Spleen (tissue), 11 donors: Measurements from ENCODE around the gene SPECC1. TPM values are rescaled to one million over a fixed set of nuclear protein-coding genes. Genes with fewer than 3 reads are reported as not detected.

ENCODE experiments used
- DNase-seq: peaks from one replicate; pipeline ENCODE4 v3.0.0-alpha.2; 2020
- H3K27ac ChIP-seq, 8 donors: fragments of 200-600 bp; sonication (generic) in 7 of 8; 1 replicate in 4 of 8; 2 replicates in 4 of 8; pipeline versions ENCODE4 v1.5.0 to v1.8.0; 2016 to 2021; ENCODE audit warnings: inconsistent platforms in 4 of 8, mild to moderate bottlenecking in 4 of 8, moderate library complexity in 1 of 8
- H3K27me3 ChIP-seq, 7 donors: fragments of 200-600 bp; sonication (generic) in 6 of 7; replicated peaks in 1 of 7; 1 replicate in 4 of 7; 2 replicates in 3 of 7; pipeline versions ENCODE4 v1.5.0 to v1.8.0; 2016 to 2021; ENCODE audit warnings: inconsistent platforms in 3 of 7, mild to moderate bottlenecking in 1 of 7
- H3K36me3 ChIP-seq, 6 donors: fragments of 200-600 bp; sonication (generic) in 5 of 6; 1 replicate in 4 of 6; 2 replicates in 2 of 6; pipeline versions ENCODE4 v1.5.0 to v1.8.0; 2016 to 2021; ENCODE audit warnings: inconsistent platforms in 2 of 6
- H3K4me1 ChIP-seq, 6 donors: fragments of 200-600 bp; sonication (generic) in 5 of 6; 1 replicate in 3 of 6; 2 replicates in 3 of 6; pipeline versions ENCODE4 v1.5.0 to v1.8.0; 2016 to 2021; ENCODE audit warnings: inconsistent platforms in 3 of 6
- H3K4me3 ChIP-seq, 8 donors: fragments of 200-600 bp; sonication (generic) in 7 of 8; 1 replicate in 4 of 8; 2 replicates in 4 of 8; pipeline versions ENCODE4 v1.5.0 to v1.8.0; 2016 to 2021; ENCODE audit warnings: inconsistent platforms in 4 of 8, mild to moderate bottlenecking in 4 of 8, moderate library complexity in 2 of 8
- H3K9me3 ChIP-seq, 8 donors: fragments of 200-600 bp; sonication (generic) in 7 of 8; 1 replicate in 4 of 8; 2 replicates in 4 of 8; pipeline versions ENCODE4 v1.5.0 to v1.8.0; 2016 to 2021; ENCODE audit warnings: inconsistent platforms in 4 of 8
- CTCF ChIP-seq, 11 experiments: fragments of 200-600 bp in 7 of 11; fragments of 450-650 bp in 4 of 11; sonication (generic) in 4 of 11; IDR thresholded peaks in 8 of 11; conservative IDR thresholded peaks in 3 of 11; 1 replicate in 7 of 11; 2 replicates in 4 of 11; pipeline versions ENCODE4 v1.4.0 to v1.8.0; 2016 to 2021; ENCODE audit warnings: antibody characterized with exemption in 11 of 11, inconsistent platforms in 4 of 11, mild to moderate bottlenecking in 1 of 11
- POLR2A ChIP-seq, 3 donors: fragments of 450-650 bp; IDR thresholded peaks; one replicate each; pipeline ENCODE4 v1.5.1; 2017; ENCODE audit warnings: antibody characterized with exemption in 3 of 3, mild to moderate bottlenecking in 1 of 3
- POLR2AphosphoS5 ChIP-seq, 3 donors: sonication (generic); formaldehyde crosslinking; IDR thresholded peaks; one replicate each; pipeline ENCODE4 v1.5.1; 2017; ENCODE audit warnings: antibody characterized with exemption in 3 of 3
- WGBS, 5 donors: extraction: QIAGEN DNeasy Blood & Tissue Kit in 3 of 5; methylation state at CpG; one replicate each; pipeline versions ENCODE4 v1.1.5 to v1.1.7; 2013 to 2018; 5-methylcytosine and 5-hydroxymethylcytosine counted together
- intact Hi-C: fragments of 100-400 bp; cut with DNase I; formaldehyde crosslinking; loops from one replicate; pipeline ENCODE4 v1.15.0; 2023; ENCODE audit warnings: low total_unique reads
- polyA plus RNA-seq, 3 donors: library from polyadenylated mRNA; stranded (reverse); fragments of 200-250 nt; gene quantifications; one replicate each; pipeline ENCODE4 v1.2.1, GENCODE V29; 2013
- total RNA-seq, 7 donors: library from RNA; depleted of rRNA in 3 of 7; stranded (reverse); fragments of >200 nt in 3 of 7; fragmentation: NEBNext Ultra II Directional in 4 of 7; extraction: Animal tissue kit (Norgen Biotek cat#: 25700) in 4 of 7; gene quantifications; one replicate each; pipeline versions ENCODE4 v1.1.0 to v1.2.1, GENCODE V29; 2016 to 2021
- donor health status: healthy with polysubstance abuse.
- donor health status: DM: no; HTN: no; CAD: no; lungs with moderate emphysema.
- donor health status: DM: no; HTN: no; CAD: no.
- donor health status: Bipolar disorder and iron deficiency.
- donor health status: healthy.
- donor health status: DM: no; HTN: no; CAD: no.
- donor health status: DM: yes; HTN: yes; CAD: no.

Gene SPECC1
- total and polyA plus RNA-seq, 10 donors, result 7.4 to 129 (median 84.8) TPM

- WGBS, 5 donors, result 43 to 87% (median 76%) methylated on average over 3 of the region's 3 CpGs
- H3K4me1 ChIP-seq, result peaks cover 0 to 18% (median 0%) of the 10 kb centered on the region in 6 donors
- H3K27ac ChIP-seq, result no peak overlapping the region
- H3K4me3 ChIP-seq, result no peak overlapping the region
- no peaks in the 10 kb centered on the region for H3K9me3 ChIP-seq
- intact Hi-C loops, result loop anchor here (5.0 kb wide), 1 partner anchor 107 kb away; no protein-coding TSS in a partner anchor
- TF ChIP-seq CTCF (IDR thresholded peaks at IDR 0.05 in 8 of 11, conservative IDR thresholded peaks at IDR 0.05 in 3 of 11) (no peak), POLR2AphosphoS5 (IDR thresholded peaks at IDR 0.05) (no peak), POLR2A (IDR thresholded peaks at IDR 0.05) (no peak)
- peaks cover 0 to 53% (median 10%) of the 10 kb centered on the region in 6 donors for H3K36me3 ChIP-seq
- no peaks in the 10 kb centered on the region for H3K27me3 ChIP-seq
- no peak for DNase-seq
These were observed 219.7 kb downstream of the SPECC1 start for GRCh38 chr17:20228860-20229259.

- Histone ChIP-seq H3K27me3 (no peaks in the 10 kb centered on the region), H3K4me1 (peaks cover 0 to 18% (median 0%) of the 10 kb centered on the region in 6 donors), H3K36me3 (peaks cover 0 to 72% (median 10%) of the 10 kb centered on the region in 6 donors), H3K9me3 (no peaks in the 10 kb centered on the region), H3K4me3 (no peak overlapping the region), H3K27ac (no peak overlapping the region)
- intact Hi-C loops, result no loop called here
- DNase-seq, result no peak
- no peak for TF ChIP-seq CTCF (IDR thresholded peaks at IDR 0.05 in 8 of 11, conservative IDR thresholded peaks at IDR 0.05 in 3 of 11)
- TF ChIP-seq POLR2A (IDR thresholded peaks at IDR 0.05), result no peak
- no peak for TF ChIP-seq POLR2AphosphoS5 (IDR thresholded peaks at IDR 0.05)
- WGBS, 5 donors, result 89 to 98% (median 94%) methylated on average over 2 of the region's 2 CpGs
These were observed 221.8 kb downstream of the SPECC1 start for GRCh38 chr17:20230924-20231323.

- TF ChIP-seq CTCF (IDR thresholded peaks at IDR 0.05 in 8 of 11, conservative IDR thresholded peaks at IDR 0.05 in 3 of 11) (no peak), POLR2AphosphoS5 (IDR thresholded peaks at IDR 0.05) (peak in 1 of 3 donors; percentile 23)
- no peaks in the 10 kb centered on the region for H3K27me3 ChIP-seq
- 63 to 82% (median 72%) methylated on average over 4 of the region's 4 CpGs for whole genome bisulfite sequencing, 5 donors
- no peak overlapping the region for H3K4me3 ChIP-seq
- peak overlapping the region in 2 of 8 donors; percentile 33 to 41 for H3K27ac ChIP-seq
- intact Hi-C loops, result no loop called here
- DNase-seq, result no peak
- peaks cover 0 to 78% (median 9%) of the 10 kb centered on the region in 6 donors for H3K36me3 ChIP-seq
- H3K9me3 ChIP-seq, result no peaks in the 10 kb centered on the region
- peaks cover 0 to 7% (median 0%) of the 10 kb centered on the region in 6 donors for H3K4me1 ChIP-seq
These were observed 223.5 kb downstream of the SPECC1 start for GRCh38 chr17:20232611-20233010.

GRCh38 chr17:20234276-20234675 lies 225.1 kb downstream of the SPECC1 start:
- no peak for TF ChIP-seq POLR2AphosphoS5 (IDR thresholded peaks at IDR 0.05)
- 55 to 65% (median 60%) methylated on average over 4 of the region's 4 CpGs for WGBS, 5 donors
- Histone ChIP-seq H3K27me3 (no peaks in the 10 kb centered on the region), H3K9me3 (no peaks in the 10 kb centered on the region), H3K27ac (no peak overlapping the region), H3K4me1 (peaks cover 0 to 7% (median 0%) of the 10 kb centered on the region in 6 donors), H3K36me3 (peaks cover 0 to 70% (median 6%) of the 10 kb centered on the region in 6 donors), H3K4me3 (no peak overlapping the region)
- intact Hi-C loops, result no loop called here
- no peak for DNase-seq

- intact Hi-C loops, result no loop called here
- H3K27ac ChIP-seq, result no peak overlapping the region
- no peak for TF ChIP-seq POLR2A (IDR thresholded peaks at IDR 0.05)
- no peak for TF ChIP-seq CTCF (IDR thresholded peaks at IDR 0.05 in 8 of 11, conservative IDR thresholded peaks at IDR 0.05 in 3 of 11)
- TF ChIP-seq POLR2AphosphoS5 (IDR thresholded peaks at IDR 0.05), result no peak
These were observed 226.6 kb downstream of the SPECC1 start for GRCh38 chr17:20235747-20236146.

More at GRCh38 chr17:20235747-20236146, 226.6 kb downstream of the SPECC1 start:
- WGBS, 5 donors, result 81 to 90% (median 88%) methylated on average over 6 of the region's 6 CpGs
- no peak overlapping the region for H3K4me3 ChIP-seq
- H3K27me3 ChIP-seq, result no peaks in the 10 kb centered on the region
- H3K4me1 ChIP-seq, result peaks cover 0 to 7% (median 0%) of the 10 kb centered on the region in 6 donors
- H3K36me3 ChIP-seq, result peaks cover 0 to 60% (median 3%) of the 10 kb centered on the region in 6 donors
- DNase-seq, result no peak
- H3K9me3 ChIP-seq, result no peaks in the 10 kb centered on the region
